ENCODE measurements around the gene SMAGP.
A peak's percentile ranks its signal among the peaks of the same experiment; 100 is the strongest.

SMAGP gene

GRCh38 chr12:51247523-51248206 is 22.6 kb downstream of the SMAGP start:
- DNase-seq (ENCODE audit: low read depth, low spot score) = peak; percentile 50
- Histone ChIP-seq H3K36me3 (ENCODE audit: insufficient read depth, low read length) (peaks cover 13% of the 10 kb centered on the region), H3K9ac (ENCODE audit: insufficient read length) (no peak overlapping the region), H3K4me3 (peak overlapping the region; percentile 58), H3K27ac (peak overlapping the region; percentile 96), H3K9me3 (ENCODE audit: low read depth, low read length) (no peaks in the 10 kb centered on the region)
- TF ChIP-seq EZH2 (IDR thresholded peaks at IDR 0.05) (no peak), FOXP2 (optimal IDR thresholded peaks at IDR 0.05; ENCODE audit: control extremely low read depth, extremely low read length, insufficient read depth) (no peak), POLR2AphosphoS5 (IDR thresholded peaks at IDR 0.05; ENCODE audit: borderline replicate concordance, low read depth, low read length) (peak; percentile 33; the same call in 1 of the 2 replicates)

- no peak overlapping the region for H3K9ac ChIP-seq (ENCODE audit: insufficient read length)
- DNase-seq (ENCODE audit: low read depth, low spot score) = peak; percentile 86
- peak; percentile 81 for TF ChIP-seq POLR2AphosphoS5 (IDR thresholded peaks at IDR 0.05; ENCODE audit: borderline replicate concordance, low read depth, low read length)
- no peak for TF ChIP-seq FOXP2 (optimal IDR thresholded peaks at IDR 0.05; ENCODE audit: control extremely low read depth, extremely low read length, insufficient read depth)
- H3K27ac ChIP-seq = peak overlapping the region; percentile 96
- H3K36me3 ChIP-seq (ENCODE audit: insufficient read depth, low read length) = peaks cover 24% of the 10 kb centered on the region
- H3K4me3 ChIP-seq = peak overlapping the region; percentile 58
- H3K9me3 ChIP-seq (ENCODE audit: low read depth, low read length) = no peaks in the 10 kb centered on the region
Observed at GRCh38 chr12:51246254-51246853, 23.9 kb downstream of the SMAGP start.

- Histone ChIP-seq H3K9me3 (ENCODE audit: low read depth, low read length) (no peaks in the 10 kb centered on the region), H3K36me3 (ENCODE audit: insufficient read depth, low read length) (peaks cover 31% of the 10 kb centered on the region), H3K4me3 (peak overlapping the region; percentile 58), H3K9ac (ENCODE audit: insufficient read length) (no peak overlapping the region), H3K27ac (peak overlapping the region; percentile 96)
- TF ChIP-seq EZH2 (IDR thresholded peaks at IDR 0.05) (no peak), POLR2AphosphoS5 (IDR thresholded peaks at IDR 0.05; ENCODE audit: borderline replicate concordance, low read depth, low read length) (no peak), FOXP2 (optimal IDR thresholded peaks at IDR 0.05; ENCODE audit: control extremely low read depth, extremely low read length, insufficient read depth) (no peak)
- no peak for DNase-seq (ENCODE audit: low read depth, low spot score)
Observed at GRCh38 chr12:51245476-51246253, 24.6 kb downstream of the SMAGP start.

- peaks cover 39% of the 10 kb centered on the region for H3K36me3 ChIP-seq (ENCODE audit: insufficient read depth, low read length)
- H3K4me3 ChIP-seq = no peak overlapping the region
- no peak for DNase-seq (ENCODE audit: low read depth, low spot score)
Observed at GRCh38 chr12:51244269-51244668, 25.9 kb downstream of the SMAGP start.

GRCh38 chr12:51242876-51243275 is 27.3 kb downstream of the SMAGP start:
- TF ChIP-seq EZH2 (IDR thresholded peaks at IDR 0.05) (no peak), POLR2AphosphoS5 (IDR thresholded peaks at IDR 0.05; ENCODE audit: borderline replicate concordance, low read depth, low read length) (no peak), FOXP2 (optimal IDR thresholded peaks at IDR 0.05; ENCODE audit: control extremely low read depth, extremely low read length, insufficient read depth) (no peak)
- DNase-seq (ENCODE audit: low read depth, low spot score) = no peak
- Histone ChIP-seq H3K9me3 (ENCODE audit: low read depth, low read length) (no peaks in the 10 kb centered on the region), H3K27ac (0 out of 2 replicates have a peak overlapping the region, but pooled peaks have one; percentile 23), H3K9ac (ENCODE audit: insufficient read length) (no peak overlapping the region), H3K4me3 (no peak overlapping the region), H3K36me3 (ENCODE audit: insufficient read depth, low read length) (peaks cover 39% of the 10 kb centered on the region)

More at GRCh38 chr12:51244269-51244668, 25.9 kb downstream of the SMAGP start:
- Histone ChIP-seq H3K27ac (no peak overlapping the region), H3K9ac (ENCODE audit: insufficient read length) (no peak overlapping the region), H3K9me3 (ENCODE audit: low read depth, low read length) (no peaks in the 10 kb centered on the region)
- TF ChIP-seq POLR2AphosphoS5 (IDR thresholded peaks at IDR 0.05; ENCODE audit: borderline replicate concordance, low read depth, low read length) = no peak
- no peak for TF ChIP-seq FOXP2 (optimal IDR thresholded peaks at IDR 0.05; ENCODE audit: control extremely low read depth, extremely low read length, insufficient read depth)
- TF ChIP-seq EZH2 (IDR thresholded peaks at IDR 0.05) = no peak

GRCh38 chr12:51242120-51242519 is 28.1 kb downstream of the SMAGP start:
- Histone ChIP-seq H3K4me3 (no peak overlapping the region), H3K36me3 (ENCODE audit: insufficient read depth, low read length) (peaks cover 39% of the 10 kb centered on the region), H3K9me3 (ENCODE audit: low read depth, low read length) (no peaks in the 10 kb centered on the region), H3K9ac (ENCODE audit: insufficient read length) (no peak overlapping the region), H3K27ac (no peak overlapping the region)
- no peak for TF ChIP-seq EZH2 (IDR thresholded peaks at IDR 0.05)
- no peak for TF ChIP-seq POLR2AphosphoS5 (IDR thresholded peaks at IDR 0.05; ENCODE audit: borderline replicate concordance, low read depth, low read length)
- no peak for TF ChIP-seq FOXP2 (optimal IDR thresholded peaks at IDR 0.05; ENCODE audit: control extremely low read depth, extremely low read length, insufficient read depth)
- no peak for DNase-seq (ENCODE audit: low read depth, low spot score)

GRCh38 chr12:51240971-51241370 is 29.2 kb downstream of the SMAGP start:
- H3K36me3 ChIP-seq (ENCODE audit: insufficient read depth, low read length) = peaks cover 39% of the 10 kb centered on the region
- H3K27ac ChIP-seq = no peak overlapping the region
- DNase-seq (ENCODE audit: low read depth, low spot score) = no peak
- TF ChIP-seq POLR2AphosphoS5 (IDR thresholded peaks at IDR 0.05; ENCODE audit: borderline replicate concordance, low read depth, low read length) (no peak), EZH2 (IDR thresholded peaks at IDR 0.05) (no peak), FOXP2 (optimal IDR thresholded peaks at IDR 0.05; ENCODE audit: control extremely low read depth, extremely low read length, insufficient read depth) (no peak)
- no peak overlapping the region for H3K4me3 ChIP-seq
- H3K9me3 ChIP-seq (ENCODE audit: low read depth, low read length) = no peaks in the 10 kb centered on the region
- H3K9ac ChIP-seq (ENCODE audit: insufficient read length) = no peak overlapping the region
